CD4-positive, alpha-beta T cell (primary cell): Measurements from ENCODE around the gene BMF. TPM values are rescaled to one million over a fixed set of nuclear protein-coding genes. Genes with fewer than 3 reads are reported as not detected.

Source experiments
- ATAC-seq: fragments of 200-7000 bp; cut with Tn5 transposase; one replicate; pipeline ENCODE4 v1.10.0; 2022; ENCODE audit warnings: mild to moderate bottlenecking; ENCODE audit not compliant: poor library complexity
- CTCF ChIA-PET: fragments of 350-600 bp; sonication (Branson Sonifier 250); formaldehyde crosslinking; loops from one replicate; lab custom pipeline; 2021; ENCODE audit warnings: antibody characterized with exemption, inconsistent platforms; lab: Charles Lee
- POLR2A ChIA-PET: fragments of 350-600 bp; sonication (Branson Sonifier 250); formaldehyde crosslinking; loops from one replicate; lab custom pipeline; 2021; ENCODE audit warnings: antibody characterized with exemption, inconsistent platforms; lab: Charles Lee
- DNase-seq, 14 experiments: peaks; one replicate each; pipeline ENCODE4 v3.0.0-alpha.2; 2013 to 2020; ENCODE audit warnings: mixed read lengths in 2 of 14
- H3K27ac ChIP-seq, 2 donors: one replicate each; pipeline versions ENCODE4 v1.5.1 to v1.7.0; 2013; ENCODE audit warnings: low read length in 2 of 2, low read depth in 1 of 2, mild to moderate bottlenecking in 1 of 2
- H3K27me3 ChIP-seq, 2 experiments: 1 replicate in 1 of 2; 2 replicates in 1 of 2; pipeline versions ENCODE4 v1.6.1 to v1.7.0; 2013; ENCODE audit warnings: low read length in 2 of 2, control low read depth in 1 of 2, mild to moderate bottlenecking in 1 of 2, moderate library complexity in 1 of 2; ENCODE audit not compliant: insufficient read depth in 2 of 2, control insufficient read depth in 1 of 2
- H3K36me3 ChIP-seq: one replicate; pipeline ENCODE4 v1.6.1; 2013; ENCODE audit warnings: low read length, control low read depth; ENCODE audit not compliant: insufficient read depth
- H3K4me1 ChIP-seq: one replicate; pipeline ENCODE4 v1.6.1; 2013; ENCODE audit warnings: low read length, control low read depth; ENCODE audit not compliant: insufficient read depth
- H3K4me3 ChIP-seq: one replicate; pipeline ENCODE4 v1.5.1; 2013; ENCODE audit warnings: mild to moderate bottlenecking, low read length, moderate library complexity
- H3K9me3 ChIP-seq, 2 experiments: 1 replicate in 1 of 2; 2 replicates in 1 of 2; pipeline versions ENCODE4 v1.6.1 to v1.7.0; 2013; ENCODE audit warnings: low read length in 2 of 2, mild to moderate bottlenecking in 2 of 2, control low read depth in 1 of 2, moderate library complexity in 1 of 2; ENCODE audit not compliant: control insufficient read depth in 1 of 2, insufficient read depth in 1 of 2
- H3K27ac Mint-ChIP-seq: one replicate; pipeline ENCODE4 v1.8.0; 2020; ENCODE audit warnings: mixed read lengths
- H3K27me3 Mint-ChIP-seq: one replicate; pipeline ENCODE4 v1.8.0; 2021; ENCODE audit warnings: mixed read lengths
- H3K36me3 Mint-ChIP-seq: one replicate; pipeline ENCODE4 v1.8.0; 2021; ENCODE audit warnings: low read depth, mixed read lengths
- H3K4me1 Mint-ChIP-seq: one replicate; pipeline ENCODE4 v1.8.0; 2021; ENCODE audit warnings: low read depth, mixed read lengths
- H3K4me3 Mint-ChIP-seq: one replicate; pipeline ENCODE4 v1.8.0; 2020; ENCODE audit warnings: mild to moderate bottlenecking, mixed read lengths
- H3K9me3 Mint-ChIP-seq: one replicate; pipeline ENCODE4 v1.8.0; 2020; ENCODE audit warnings: mixed read lengths
- CTCF ChIP-seq: fragments of 200-600 bp; IDR thresholded peaks from one replicate; pipeline ENCODE4 v1.8.0; 2022; ENCODE audit warnings: antibody characterized with exemption, mild to moderate bottlenecking
- intact Hi-C, 2 experiments: fragments of 100-400 bp; cut with DNase I in 1 of 2; cut with micrococcal nuclease in 1 of 2; formaldehyde crosslinking; loops; one replicate each; pipeline versions ENCODE4 v1.15.1 to v1.9.0; 2023 to 2025; cut with DNase I, micrococcal nuclease
- total RNA-seq, 174 experiments: library from RNA in 2 of 174; stranded (reverse) in 2 of 174; gene quantifications; one replicate each; pipeline ENCODE4 v1.2.3 and lab custom pipeline; 2021 to 2026

BMF gene
- total RNA-seq, 2 experiments from 2014 or later = 13.5 to 13.9 TPM

GRCh38 chr15:40072216-40072990 is 36.3 kb downstream of the BMF start:
- no peak for ATAC-seq
- Mint-ChIP-seq H3K27me3 (no peaks in the 10 kb centered on the region), H3K27ac (no peak overlapping the region), H3K4me3 (no peak overlapping the region), H3K4me1 (peaks cover 8% of the 10 kb centered on the region), H3K9me3 (no peaks in the 10 kb centered on the region), H3K36me3 (no peaks in the 10 kb centered on the region)
- Histone ChIP-seq H3K9me3 (no peaks in the 10 kb centered on the region), H3K36me3 (no peaks in the 10 kb centered on the region), H3K27me3 (peaks cover 0 to 3% of the 10 kb centered on the region in 2 experiments), H3K4me3 (no peak overlapping the region), H3K27ac (no peak overlapping the region), H3K4me1 (peaks cover 5% of the 10 kb centered on the region)
- CTCF ChIA-PET = interaction anchor here (1.3 kb wide), 1 partner anchor 32 kb away, joined by 4 read pairs; no protein-coding TSS in a partner anchor
- intact Hi-C loops = no loop called here
- POLR2A ChIA-PET = no interaction called here
- no peak for DNase-seq
- no peak for TF ChIP-seq CTCF

GRCh38 chr15:40070608-40071218 is 38.0 kb downstream of the BMF start:
- ChIA-PET CTCF (interaction anchor here (1.3 kb wide), 1 partner anchor 34 kb away, joined by 3 read pairs; no protein-coding TSS in a partner anchor), POLR2A (interaction anchor here (1.5 kb wide), 1 partner anchor 28 kb away, joined by 3 read pairs; no protein-coding TSS in a partner anchor)
- peaks cover 8% of the 10 kb centered on the region for H3K4me1 Mint-ChIP-seq
- H3K4me3 ChIP-seq = no peak overlapping the region
- no peak for TF ChIP-seq CTCF
- no peak overlapping the region for H3K27ac ChIP-seq
- no peaks in the 10 kb centered on the region for H3K27me3 Mint-ChIP-seq
- no peak overlapping the region for H3K27ac Mint-ChIP-seq
- no peaks in the 10 kb centered on the region for H3K36me3 Mint-ChIP-seq
- H3K27me3 ChIP-seq = peaks cover 0 to 3% of the 10 kb centered on the region in 2 experiments
- no peaks in the 10 kb centered on the region for H3K9me3 Mint-ChIP-seq
- intact Hi-C loops = no loop called here
- no peaks in the 10 kb centered on the region for H3K36me3 ChIP-seq
- H3K4me1 ChIP-seq = peaks cover 5% of the 10 kb centered on the region
- H3K4me3 Mint-ChIP-seq = no peak overlapping the region
- no peaks in the 10 kb centered on the region for H3K9me3 ChIP-seq
- DNase-seq (no peak), ATAC-seq (no peak)

GRCh38 chr15:40070166-40070557 is 38.5 kb downstream of the BMF start:
- H3K27me3 ChIP-seq = peaks cover 0 to 3% of the 10 kb centered on the region in 2 experiments

More at GRCh38 chr15:40070166-40070557, 38.5 kb downstream of the BMF start:
- DNase-seq = no peak
- Mint-ChIP-seq H3K27me3 (no peaks in the 10 kb centered on the region), H3K4me1 (peaks cover 8% of the 10 kb centered on the region), H3K4me3 (no peak overlapping the region), H3K9me3 (no peaks in the 10 kb centered on the region), H3K27ac (no peak overlapping the region), H3K36me3 (no peaks in the 10 kb centered on the region)
- intact Hi-C loops = no loop called here
- Histone ChIP-seq H3K9me3 (no peaks in the 10 kb centered on the region), H3K4me3 (no peak overlapping the region), H3K4me1 (peaks cover 5% of the 10 kb centered on the region), H3K36me3 (no peaks in the 10 kb centered on the region), H3K27ac (no peak overlapping the region)
- POLR2A ChIA-PET = interaction anchor here (1.5 kb wide), 1 partner anchor 29 kb away, joined by 3 read pairs; no protein-coding TSS in a partner anchor
- CTCF ChIA-PET = interaction anchor here (1.3 kb wide), 1 partner anchor 35 kb away, joined by 3 read pairs; no protein-coding TSS in a partner anchor
- no peak for TF ChIP-seq CTCF
- no peak for ATAC-seq
